Neural cell (in vitro differentiated cells): ENCODE measurements around the gene GRN.

ENCODE experiments used
- EP300 ChIP-seq: fragments of 450-650 bp; conservative IDR thresholded peaks from 2 replicates; pipeline ENCODE4 v1.6.1; 2014; ENCODE audit warnings: antibody characterized with exemption, mild to moderate bottlenecking, moderate library complexity; ENCODE audit not compliant: poor library complexity, severe bottlenecking
- EZH2 ChIP-seq: fragments of 200-600, 300-800 bp; shearing (Covaris generic), sonication (generic); IDR thresholded peaks from 2 replicates; pipeline ENCODE4 v1.6.1; 2014; ENCODE audit warnings: antibody characterized with exemption, low read length, borderline replicate concordance, mild to moderate bottlenecking; ENCODE audit not compliant: insufficient read depth, poor library complexity, severe bottlenecking
- MXI1 ChIP-seq: fragments of 450-650 bp; conservative IDR thresholded peaks from 2 replicates; pipeline ENCODE4 v1.6.1; 2014; ENCODE audit warnings: antibody characterized with exemption, mild to moderate bottlenecking; ENCODE audit not compliant: poor library complexity, severe bottlenecking
- POLR2AphosphoS5 ChIP-seq: IDR thresholded peaks from 2 replicates; pipeline ENCODE4 v1.6.1; 2012
- RAD21 ChIP-seq: fragments of 450-650 bp; conservative IDR thresholded peaks from 2 replicates; pipeline ENCODE4 v1.6.1; 2014; ENCODE audit warnings: antibody characterized with exemption, mild to moderate bottlenecking, moderate library complexity
- TAF1 ChIP-seq: IDR thresholded peaks from 2 replicates; pipeline ENCODE4 v1.6.1; 2012; ENCODE audit warnings: low read depth
- TF ChIP-seq, protein P1 (sequence below): fragments of 450-650 bp; IDR thresholded peaks from 2 replicates; pipeline ENCODE4 v1.5.1; 2014; ENCODE audit warnings: antibody characterized with exemption, mild to moderate bottlenecking, moderate library complexity; ENCODE audit not compliant: poor library complexity, severe bottlenecking

DNA sequence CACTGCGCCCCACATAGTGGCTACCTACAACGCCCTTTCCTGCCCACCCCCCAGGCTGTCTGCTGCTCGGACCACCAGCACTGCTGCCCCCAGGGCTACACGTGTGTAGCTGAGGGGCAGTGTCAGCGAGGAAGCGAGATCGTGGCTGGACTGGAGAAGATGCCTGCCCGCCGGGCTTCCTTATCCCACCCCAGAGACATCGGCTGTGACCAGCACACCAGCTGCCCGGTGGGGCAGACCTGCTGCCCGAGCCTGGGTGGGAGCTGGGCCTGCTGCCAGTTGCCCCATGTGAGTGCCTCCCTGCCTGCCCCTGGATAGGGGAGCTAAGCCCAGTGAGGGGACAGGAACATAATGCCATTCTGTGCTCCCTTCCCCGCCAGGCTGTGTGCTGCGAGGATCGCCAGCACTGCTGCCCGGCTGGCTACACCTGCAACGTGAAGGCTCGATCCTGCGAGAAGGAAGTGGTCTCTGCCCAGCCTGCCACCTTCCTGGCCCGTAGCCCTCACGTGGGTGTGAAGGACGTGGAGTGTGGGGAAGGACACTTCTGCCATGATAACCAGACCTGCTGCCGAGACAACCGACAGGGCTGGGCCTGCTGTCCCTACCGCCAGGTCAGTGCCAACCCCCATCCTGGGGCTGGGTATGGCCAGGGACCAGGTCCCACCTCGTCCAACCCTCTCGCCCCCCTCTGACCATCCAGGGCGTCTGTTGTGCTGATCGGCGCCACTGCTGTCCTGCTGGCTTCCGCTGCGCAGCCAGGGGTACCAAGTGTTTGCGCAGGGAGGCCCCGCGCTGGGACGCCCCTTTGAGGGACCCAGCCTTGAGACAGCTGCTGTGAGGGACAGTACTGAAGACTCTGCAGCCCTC lies 7.1 kb downstream of the GRN start:
- TF ChIP-seq, protein P1, sequence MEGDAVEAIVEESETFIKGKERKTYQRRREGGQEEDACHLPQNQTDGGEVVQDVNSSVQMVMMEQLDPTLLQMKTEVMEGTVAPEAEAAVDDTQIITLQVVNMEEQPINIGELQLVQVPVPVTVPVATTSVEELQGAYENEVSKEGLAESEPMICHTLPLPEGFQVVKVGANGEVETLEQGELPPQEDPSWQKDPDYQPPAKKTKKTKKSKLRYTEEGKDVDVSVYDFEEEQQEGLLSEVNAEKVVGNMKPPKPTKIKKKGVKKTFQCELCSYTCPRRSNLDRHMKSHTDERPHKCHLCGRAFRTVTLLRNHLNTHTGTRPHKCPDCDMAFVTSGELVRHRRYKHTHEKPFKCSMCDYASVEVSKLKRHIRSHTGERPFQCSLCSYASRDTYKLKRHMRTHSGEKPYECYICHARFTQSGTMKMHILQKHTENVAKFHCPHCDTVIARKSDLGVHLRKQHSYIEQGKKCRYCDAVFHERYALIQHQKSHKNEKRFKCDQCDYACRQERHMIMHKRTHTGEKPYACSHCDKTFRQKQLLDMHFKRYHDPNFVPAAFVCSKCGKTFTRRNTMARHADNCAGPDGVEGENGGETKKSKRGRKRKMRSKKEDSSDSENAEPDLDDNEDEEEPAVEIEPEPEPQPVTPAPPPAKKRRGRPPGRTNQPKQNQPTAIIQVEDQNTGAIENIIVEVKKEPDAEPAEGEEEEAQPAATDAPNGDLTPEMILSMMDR, result no peak
- no peak for TF ChIP-seq POLR2AphosphoS5
- TF ChIP-seq RAD21, result no peak
- no peak for TF ChIP-seq EP300
- no peak for TF ChIP-seq EZH2
- no peak for TF ChIP-seq MXI1
- no peak for TF ChIP-seq TAF1
